AG04449 (cell line): ENCODE results near the gene FAM184B.

Experiments used
- CTCF ChIA-PET: fragments of 350-600 bp; formaldehyde crosslinking; extraction: SDS; loops from one replicate; lab custom pipeline; 2021; ENCODE audit warnings: antibody characterized with exemption; lab: Yijun Ruan, JAX
- POLR2A ChIA-PET: fragments of 400-600, 350-600 bp; formaldehyde crosslinking; extraction: SDS; loops from one replicate; lab custom pipeline; 2020; ENCODE audit warnings: antibody characterized with exemption, inconsistent platforms; lab: Yijun Ruan, JAX
- DNase-seq: peaks from one replicate; pipeline ENCODE4 v3.0.0-alpha.2; 2010; ENCODE audit warnings: low read depth, low spot score
- H3K4me3 ChIP-seq: 2 replicates; pipeline ENCODE4 v1.5.1; 2011; ENCODE audit warnings: low read depth, mild to moderate bottlenecking, control low read depth, low read length
- CTCF ChIP-seq: IDR thresholded peaks from one replicate; pipeline ENCODE4 v1.5.1; 2011; ENCODE audit warnings: mild to moderate bottlenecking, moderate library complexity, low read length, control low read depth, inconsistent platforms; ENCODE audit not compliant: insufficient read depth; ENCODE audit errors: missing control alignments

FAM184B gene

GRCh38 chr4:17812801-17813200, 31.4 kb upstream of the FAM184B start:
- no peak for DNase-seq
- ChIA-PET POLR2A (no interaction called here), CTCF (interaction anchor here (0.7 kb wide), 1 partner anchor 264 kb away, joined by 3 read pairs; no protein-coding TSS in a partner anchor)
- H3K4me3 ChIP-seq: peak overlapping the region; percentile 82
- TF ChIP-seq CTCF: no peak

GRCh38 chr4:17812125-17812524, 30.7 kb upstream of the FAM184B start:
- DNase-seq: no peak
- POLR2A ChIA-PET: no interaction called here

GRCh38 chr4:17811078-17811603, 29.7 kb upstream of the FAM184B start:
- no peak for DNase-seq

More at GRCh38 chr4:17812125-17812524, 30.7 kb upstream of the FAM184B start:
- peak overlapping the region; percentile 82 for H3K4me3 ChIP-seq
- CTCF ChIA-PET: interaction anchor here (0.7 kb wide), 1 partner anchor 263 kb away, joined by 3 read pairs; no protein-coding TSS in a partner anchor
- TF ChIP-seq CTCF: no peak

GRCh38 chr4:17810260-17811077, 29.0 kb upstream of the FAM184B start, which contains the start of the genes DCAF16 and NCAPG:
Gene DCAF16 (minus strand): TSS chr4:17810757. CDS start chr4:17804141, 6,616 bp downstream.
Gene NCAPG (plus strand): TSS chr4:17810979. CDS start chr4:17811078, 99 bp downstream.
- DNase-seq: peak; percentile 93
- peak within 1 kb of the TSS; percentile 87 for H3K4me3 ChIP-seq
- TF ChIP-seq CTCF: no peak
- ChIA-PET POLR2A (interaction anchor here (0.9 to 1.0 kb wide), 3 partner anchors 12 to 261 kb away, joined by 3 to 5 read pairs (median 4); no protein-coding TSS in a partner anchor), CTCF (interaction anchor here (1.3 to 7.6 kb wide), 6 partner anchors 9 to 263 kb away, joined by 4 to 123 read pairs (median 5); no protein-coding TSS in a partner anchor)

More at GRCh38 chr4:17811078-17811603, 29.7 kb upstream of the FAM184B start:
- no peak for TF ChIP-seq CTCF
- peak overlapping the region; percentile 82 for H3K4me3 ChIP-seq
- ChIA-PET CTCF (interaction anchor here (7.6 kb wide), 1 partner anchor 264 kb away, joined by 123 read pairs; no protein-coding TSS in a partner anchor), POLR2A (interaction anchor here (1.0 kb wide), 2 partner anchors 12 to 211 kb away, joined by 3 to 4 read pairs; no protein-coding TSS in a partner anchor)

- no peak for DNase-seq
- POLR2A ChIA-PET: interaction anchor here (0.9 kb wide), 1 partner anchor 261 kb away, joined by 5 read pairs; no protein-coding TSS in a partner anchor
- peak overlapping the region; percentile 87 for H3K4me3 ChIP-seq
- no peak for TF ChIP-seq CTCF
- CTCF ChIA-PET: interaction anchor here (0.6 to 7.6 kb wide), 10 partner anchors 7 to 262 kb away, joined by 3 to 123 read pairs (median 5); partner anchors contain the start of gene MED28
Observed at GRCh38 chr4:17809667-17810066, 28.2 kb upstream of the FAM184B start.
